GM23338 (cell line): ENCODE measurements around the gene TMEM87B. TPM values are rescaled to one million over a fixed set of nuclear protein-coding genes. Genes with fewer than 3 reads are reported as not detected.

Experiments used
- ATAC-seq: fragments of 200-7000 bp; cut with Tn5 transposase; 3 replicates; pipeline ENCODE4 v1.9.1; 2020
- DNase-seq: peaks from one replicate; pipeline ENCODE4 v3.0.0-alpha.2; 2015; ENCODE audit warnings: low spot score
- H2AFZ ChIP-seq: fragments of 200-600 bp; sonication (generic); 2 replicates; pipeline ENCODE4 v1.8.0; 2016; ENCODE audit warnings: antibody characterized with exemption, mild to moderate bottlenecking, moderate library complexity
- H3F3A ChIP-seq: fragments of 200-600 bp; sonication (generic); replicated peaks from 2 replicates; pipeline ENCODE4 v1.8.0; 2017; ENCODE audit warnings: antibody characterized with exemption, mixed run types, low read depth
- H3K27ac ChIP-seq: fragments of 200-600 bp; sonication (generic); 2 replicates; pipeline ENCODE4 v1.6.1; 2016; ENCODE audit warnings: low read depth
- H3K27me3 ChIP-seq: fragments of 200-600 bp; sonication (generic); 2 replicates; pipeline ENCODE4 v1.8.0; 2016; ENCODE audit warnings: mild to moderate bottlenecking, mixed run types, moderate library complexity; ENCODE audit not compliant: insufficient read depth
- H3K36me3 ChIP-seq: fragments of 200-600 bp; sonication (generic); 2 replicates; pipeline ENCODE4 v1.8.0; 2016; ENCODE audit warnings: mild to moderate bottlenecking; ENCODE audit not compliant: insufficient read depth
- H3K4me1 ChIP-seq: fragments of 200-600 bp; sonication (generic); 2 replicates; pipeline ENCODE4 v1.8.0; 2016; ENCODE audit warnings: mild to moderate bottlenecking, moderate library complexity; ENCODE audit not compliant: insufficient read depth
- H3K4me2 ChIP-seq: fragments of 200-600 bp; sonication (generic); 2 replicates; pipeline ENCODE4 v1.7.1; 2017; ENCODE audit warnings: mixed run types
- H3K4me3 ChIP-seq: fragments of 200-600 bp; sonication (generic); 2 replicates; pipeline ENCODE4 v1.6.1; 2016; ENCODE audit warnings: mixed run types
- H3K79me2 ChIP-seq: fragments of 200-600 bp; sonication (generic); replicated peaks from 2 replicates; pipeline ENCODE4 v1.8.0; 2017; ENCODE audit warnings: mild to moderate bottlenecking; ENCODE audit not compliant: insufficient read depth
- H3K9me2 ChIP-seq: fragments of 200-600 bp; sonication (generic); 2 replicates; pipeline ENCODE4 v1.8.0; 2017; ENCODE audit not compliant: insufficient read depth
- H4K20me1 ChIP-seq: fragments of 200-600 bp; sonication (generic); replicated peaks from 2 replicates; pipeline ENCODE4 v1.8.0; 2017; ENCODE audit warnings: mild to moderate bottlenecking; ENCODE audit not compliant: insufficient read depth
- H3K27ac Mint-ChIP-seq: 2 replicates; pipeline ENCODE4 v1.8.0; 2020; ENCODE audit warnings: inconsistent platforms, mild to moderate bottlenecking, moderate library complexity, mixed read lengths
- H3K27me3 Mint-ChIP-seq: 3 replicates; pipeline ENCODE4 v1.8.0; 2022; ENCODE audit warnings: low read depth, mild to moderate bottlenecking, moderate library complexity, mixed read lengths, inconsistent platforms; ENCODE audit not compliant: insufficient read depth, poor library complexity
- H3K36me3 Mint-ChIP-seq: 3 replicates; pipeline ENCODE4 v1.8.0; 2021; ENCODE audit warnings: low read depth, mild to moderate bottlenecking, inconsistent platforms, moderate library complexity, mixed read lengths
- H3K4me1 Mint-ChIP-seq: 3 replicates; pipeline ENCODE4 v1.8.0; 2020; ENCODE audit warnings: mild to moderate bottlenecking, inconsistent platforms, mixed read lengths
- H3K4me3 Mint-ChIP-seq: 3 replicates; pipeline ENCODE4 v1.8.0; 2021; ENCODE audit warnings: moderate library complexity, mild to moderate bottlenecking, inconsistent platforms, mixed read lengths
- H3K9me3 Mint-ChIP-seq: 3 replicates; pipeline ENCODE4 v1.8.0; 2020; ENCODE audit warnings: moderate library complexity, mild to moderate bottlenecking, inconsistent platforms, mixed read lengths
- CREB1 ChIP-seq: fragments of 250-450 bp; sonication (Bioruptor Pico); IDR thresholded peaks from 2 replicates; pipeline ENCODE4 v1.5.0; 2020; ENCODE audit warnings: low read depth, mild to moderate bottlenecking, moderate library complexity
- CTCF ChIP-seq, 2 experiments: fragments of 200-600 bp in 1 of 2; sonication (generic) in 1 of 2; conservative IDR thresholded peaks; 2 replicates each; pipeline versions ENCODE4 v1.5.1 to v1.6.1; 2016 to 2017; ENCODE audit warnings: antibody characterized with exemption in 2 of 2, low read depth in 2 of 2, mild to moderate bottlenecking in 2 of 2, moderate library complexity in 1 of 2
- ETS1 ChIP-seq: IDR thresholded peaks from 2 replicates; pipeline ENCODE4 v1.6.1; 2016; ENCODE audit warnings: antibody characterized with exemption
- EZH2 ChIP-seq: fragments of 200-600 bp; sonication (generic); IDR thresholded peaks from one replicate; pipeline ENCODE4 v1.8.0; 2017; ENCODE audit warnings: antibody characterized with exemption, mild to moderate bottlenecking, low read depth; ENCODE audit not compliant: unreplicated experiment
- EZH2phosphoT487 ChIP-seq: fragments of 200-600 bp; sonication (generic); IDR thresholded peaks from one replicate; pipeline ENCODE4 v1.8.1; 2018; ENCODE audit warnings: antibody characterized with exemption; ENCODE audit not compliant: unreplicated experiment
- JUNB ChIP-seq: IDR thresholded peaks from one replicate; pipeline ENCODE4 v1.6.1; 2016; ENCODE audit warnings: antibody characterized with exemption; ENCODE audit not compliant: unreplicated experiment
- NANOG ChIP-seq: IDR thresholded peaks from 2 replicates; pipeline ENCODE4 v1.6.1; 2016; ENCODE audit warnings: antibody characterized with exemption, borderline replicate concordance
- POLR2AphosphoS5 ChIP-seq: IDR thresholded peaks from 2 replicates; pipeline ENCODE4 v1.6.1; 2016; ENCODE audit warnings: antibody characterized with exemption, low read depth
- REST ChIP-seq: IDR thresholded peaks from one replicate; pipeline ENCODE4 v1.6.1; 2018; ENCODE audit warnings: antibody characterized with exemption; ENCODE audit not compliant: unreplicated experiment
- STAT1 ChIP-seq: IDR thresholded peaks from one replicate; pipeline ENCODE4 v1.6.1; 2016; ENCODE audit warnings: antibody characterized with exemption; ENCODE audit not compliant: unreplicated experiment
- ZNF114 ChIP-seq: fragments of 250-450 bp; sonication (Bioruptor Pico); IDR thresholded peaks from 2 replicates; pipeline ENCODE4 v1.5.0; 2020; ENCODE audit warnings: mild to moderate bottlenecking, moderate library complexity
- ZNF331 ChIP-seq: fragments of 250-450 bp; sonication (Bioruptor Pico); IDR thresholded peaks from 2 replicates; pipeline ENCODE4 v1.5.0; 2020; ENCODE audit warnings: low read depth, mild to moderate bottlenecking, moderate library complexity
- ZNF462 ChIP-seq: fragments of 250-450 bp; sonication (Bioruptor Pico); IDR thresholded peaks from 2 replicates; pipeline ENCODE4 v1.5.0; 2020; ENCODE audit warnings: mild to moderate bottlenecking, moderate library complexity
- polyA plus RNA-seq: library from polyadenylated mRNA; unstranded; fragments of >200 nt; fragmentation: Nextera tagmentation; extraction: Ambion mirVana; gene quantifications from 2 replicates; pipeline ENCODE4 v1.2.1, GENCODE V29; 2016
- total RNA-seq: library from RNA; depleted of rRNA; stranded (reverse); fragments of >200 nt; shearing (Covaris generic); gene quantifications from 2 replicates; pipeline ENCODE4 v1.2.3, GENCODE V29; 2014

TMEM87B gene
- total and polyA plus RNA-seq, 2 experiments from 2014 or later = 7.0 to 15.4 TPM

- H3K9me2 ChIP-seq = 0 out of 2 replicates have a peak, but pooled peaks cover under 1% of the 10 kb centered on the region
- ATAC-seq (no peak), DNase-seq (no peak)
- no peak overlapping the region for H3K27ac ChIP-seq
- H3K27me3 ChIP-seq = peaks cover 43% of the 10 kb centered on the region
- H3K27ac Mint-ChIP-seq = no peak overlapping the region
- H3K4me3 ChIP-seq = no peak overlapping the region
- no peak overlapping the region for H3K4me3 Mint-ChIP-seq
- 0 out of 2 replicates have a peak, but pooled peaks cover 3% of the 10 kb centered on the region for H3F3A ChIP-seq
- H3K9me3 Mint-ChIP-seq = no peaks in the 10 kb centered on the region
- no peaks in the 10 kb centered on the region; the same call in 2 of the 3 replicates for H3K36me3 Mint-ChIP-seq
- no peak overlapping the region for H3K4me2 ChIP-seq
- H3K79me2 ChIP-seq = no peaks in the 10 kb centered on the region
- no peak for TF ChIP-seq EZH2phosphoT487
- no peak for TF ChIP-seq CTCF (conservative IDR thresholded peaks at IDR 0.05; ENCODE audit: low read depth in 2 of 2)
- TF ChIP-seq ETS1 = no peak
- TF ChIP-seq CREB1 (CRISPR knock-in tag) = no peak
- no peak for TF ChIP-seq ZNF462
- no peak for TF ChIP-seq STAT1
- TF ChIP-seq EZH2 = no peak
- TF ChIP-seq ZNF114 (CRISPR knock-in tag) = no peak
- no peak for TF ChIP-seq NANOG
- no peak for TF ChIP-seq POLR2AphosphoS5
- no peak for TF ChIP-seq REST
- TF ChIP-seq JUNB = no peak
- TF ChIP-seq ZNF331 (CRISPR knock-in tag) = no peak
- 0 out of 2 replicates have a peak, but pooled peaks cover 2% of the 10 kb centered on the region for H4K20me1 ChIP-seq
- peaks cover 4% of the 10 kb centered on the region; the same call in 1 of the 2 replicates for H3K4me1 ChIP-seq
- peaks cover 31% of the 10 kb centered on the region for H3K27me3 Mint-ChIP-seq
- H3K4me1 Mint-ChIP-seq = peaks cover 8% of the 10 kb centered on the region
- H3K36me3 ChIP-seq = no peaks in the 10 kb centered on the region
- no peak overlapping the region for H2AFZ ChIP-seq
These were observed 88.1 kb downstream of the TMEM87B start for GRCh38 chr2:112143150-112143549.
